MCF 10A (cell line): ENCODE data around the gene SH3TC2. TPM values are rescaled to one million over a fixed set of nuclear protein-coding genes. Genes with fewer than 3 reads are reported as not detected.

ENCODE experiments used
- BruUV-seq: library from RNA; stranded (reverse); fragments of 400-500 nt; replicated peaks from 2 replicates; lab custom pipeline; 2021; lab: Mats Ljungman, UMichigan
- CTCF ChIA-PET: fragments of 300-600 bp; sonication (Branson Sonifier 250); formaldehyde crosslinking; extraction: SDS; loops from one replicate; lab custom pipeline; 2021; ENCODE audit warnings: antibody characterized with exemption, inconsistent platforms; lab: Yijun Ruan, JAX
- POLR2A ChIA-PET: fragments of 300-600, 350-650 bp; sonication (Branson Sonifier 250); formaldehyde crosslinking; extraction: SDS; loops from one replicate; lab custom pipeline; 2020; ENCODE audit warnings: antibody characterized with exemption, inconsistent platforms; lab: Yijun Ruan, JAX
- DNase-seq: peaks from one replicate; pipeline ENCODE4 v3.0.0-alpha.2; 2018; ENCODE audit not compliant: unreplicated experiment
- H3K27ac Mint-ChIP-seq: one replicate; pipeline ENCODE4 v1.8.0; 2022; ENCODE audit warnings: mild to moderate bottlenecking, low read depth, mixed read lengths; ENCODE audit not compliant: unreplicated experiment
- H3K27me3 Mint-ChIP-seq: one replicate; pipeline ENCODE4 v1.8.0; 2022; ENCODE audit warnings: mixed read lengths; ENCODE audit not compliant: insufficient read depth, unreplicated experiment
- H3K36me3 Mint-ChIP-seq: one replicate; pipeline ENCODE4 v1.8.0; 2022; ENCODE audit warnings: mild to moderate bottlenecking, moderate library complexity, mixed read lengths; ENCODE audit not compliant: insufficient read depth, unreplicated experiment
- H3K4me1 Mint-ChIP-seq: one replicate; pipeline ENCODE4 v1.8.0; 2022; ENCODE audit warnings: mixed read lengths; ENCODE audit not compliant: insufficient read depth, unreplicated experiment
- H3K4me3 Mint-ChIP-seq: one replicate; pipeline ENCODE4 v1.8.0; 2022; ENCODE audit warnings: mild to moderate bottlenecking, moderate library complexity, mixed read lengths; ENCODE audit not compliant: unreplicated experiment
- H3K9me3 Mint-ChIP-seq: one replicate; pipeline ENCODE4 v1.8.0; 2022; ENCODE audit warnings: mixed read lengths; ENCODE audit not compliant: unreplicated experiment
- intact Hi-C: fragments of 100-400 bp; cut with micrococcal nuclease; formaldehyde crosslinking; loops from 2 replicates; pipeline ENCODE4 v1.14.1; 2022
- microRNA-seq: library from miRNA; unstranded; fragments of <30 nt; microRNA quantifications from one replicate; pipeline ENCODE4 v1.2.0, GENCODE V29; 2022
- total RNA-seq: library from RNA; stranded (reverse); gene quantifications from 2 replicates; pipeline ENCODE4 v1.2.3, GENCODE V29; 2022
- TF ChIP-seq, protein P1 (sequence below): fragments of 200-600 bp; IDR thresholded peaks from one replicate; pipeline ENCODE4 v1.8.0; 2022; ENCODE audit warnings: antibody characterized with exemption, mild to moderate bottlenecking; ENCODE audit not compliant: unreplicated experiment

The SH3TC2 gene
- total RNA-seq, 1 experiment from 2014 or later, result 6.2 TPM

DNA sequence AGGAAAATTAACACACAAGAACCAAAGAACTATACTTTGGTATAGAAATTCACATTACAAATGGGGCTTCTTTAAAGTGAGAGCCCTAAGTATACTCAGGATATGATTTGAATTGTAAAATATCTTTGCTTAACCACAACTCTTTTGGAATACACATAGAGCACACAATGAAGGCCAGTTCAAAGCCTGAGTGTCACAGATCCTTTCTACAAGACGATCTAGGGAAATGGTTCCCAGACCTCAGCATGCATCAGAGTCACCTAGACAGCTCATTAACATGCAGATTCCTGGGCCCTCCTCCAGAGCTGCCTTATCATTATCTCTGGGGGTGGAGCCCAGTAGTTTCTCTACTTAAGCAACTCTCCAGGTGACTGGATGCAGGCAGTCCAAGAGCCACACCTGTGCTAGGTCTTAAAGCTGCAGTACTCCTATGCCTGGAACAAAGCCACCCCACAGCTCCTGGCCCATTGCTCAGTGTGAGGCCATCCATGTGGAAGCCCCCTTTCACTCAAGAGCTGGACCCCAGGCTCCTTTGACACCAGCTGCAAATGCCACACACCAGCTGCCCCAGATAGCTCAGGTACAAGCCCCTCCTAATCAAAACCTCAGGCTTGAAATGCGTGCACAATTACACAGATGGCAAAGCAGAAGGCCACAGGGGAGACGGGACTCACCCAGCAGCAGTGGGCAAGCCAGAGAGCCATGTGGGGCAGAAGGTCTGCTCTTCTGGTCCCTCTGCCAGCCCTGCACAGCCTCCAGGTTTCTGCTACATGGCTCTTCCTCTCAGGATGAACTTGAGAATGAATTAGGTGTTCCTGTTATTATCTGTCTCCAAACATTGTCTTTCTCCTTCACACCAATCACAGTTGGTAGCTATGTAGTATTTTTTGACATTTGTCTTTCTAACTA, 106.1 kb downstream of the SH3TC2 start:
- peaks cover 17% of the 10 kb centered on the region for H3K4me1 Mint-ChIP-seq

More for the DNA sequence above, 106.1 kb downstream of the SH3TC2 start:
- POLR2A ChIA-PET, result interaction anchor here (0.8 to 27.9 kb wide), 12 partner anchors 10 to 216 kb away, joined by 3 to 1127 read pairs (median 6); no protein-coding TSS in a partner anchor
- intact Hi-C loops, result loop anchor here (1.0 to 2.0 kb wide), 7 partner anchors 42 to 224 kb away; no protein-coding TSS in a partner anchor
- no TSS peak for BruUV-seq
- Mint-ChIP-seq H3K27ac (no peak overlapping the region), H3K27me3 (no peaks in the 10 kb centered on the region), H3K36me3 (no peaks in the 10 kb centered on the region), H3K9me3 (no peaks in the 10 kb centered on the region), H3K4me3 (no peak overlapping the region)
- TF ChIP-seq, protein P1, sequence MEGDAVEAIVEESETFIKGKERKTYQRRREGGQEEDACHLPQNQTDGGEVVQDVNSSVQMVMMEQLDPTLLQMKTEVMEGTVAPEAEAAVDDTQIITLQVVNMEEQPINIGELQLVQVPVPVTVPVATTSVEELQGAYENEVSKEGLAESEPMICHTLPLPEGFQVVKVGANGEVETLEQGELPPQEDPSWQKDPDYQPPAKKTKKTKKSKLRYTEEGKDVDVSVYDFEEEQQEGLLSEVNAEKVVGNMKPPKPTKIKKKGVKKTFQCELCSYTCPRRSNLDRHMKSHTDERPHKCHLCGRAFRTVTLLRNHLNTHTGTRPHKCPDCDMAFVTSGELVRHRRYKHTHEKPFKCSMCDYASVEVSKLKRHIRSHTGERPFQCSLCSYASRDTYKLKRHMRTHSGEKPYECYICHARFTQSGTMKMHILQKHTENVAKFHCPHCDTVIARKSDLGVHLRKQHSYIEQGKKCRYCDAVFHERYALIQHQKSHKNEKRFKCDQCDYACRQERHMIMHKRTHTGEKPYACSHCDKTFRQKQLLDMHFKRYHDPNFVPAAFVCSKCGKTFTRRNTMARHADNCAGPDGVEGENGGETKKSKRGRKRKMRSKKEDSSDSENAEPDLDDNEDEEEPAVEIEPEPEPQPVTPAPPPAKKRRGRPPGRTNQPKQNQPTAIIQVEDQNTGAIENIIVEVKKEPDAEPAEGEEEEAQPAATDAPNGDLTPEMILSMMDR, result no peak
- DNase-seq, result peak; percentile 77
- CTCF ChIA-PET, result interaction anchor here (0.6 to 37.7 kb wide), 45 partner anchors 13 to 972 kb away, joined by 3 to 1118 read pairs (median 7); no protein-coding TSS in a partner anchor

Small RNA genes lying within 50 kb of the gene (microRNA-seq; reads per million reads assigned to microRNA genes)
- gene MIR584, result 289 reads per million, percentile 78 among the genes with 10 or more reads in this experiment

Other genes with a start within 250 kb of the SH3TC2 start
- gene ADRB2, start 236.5 kb downstream of the SH3TC2 start, total RNA-seq, result 6.9 and 9.5 TPM in 2 replicates
- 168 and 206 TPM in 2 replicates for gene ABLIM3, start 78.4 kb upstream of the SH3TC2 start, total RNA-seq
- gene AFAP1L1, start 208.8 kb upstream of the SH3TC2 start, total RNA-seq, result 4.8 TPM in 2 replicates